HCT116 (cell line): ENCODE results near the gene CACNB1. TPM values are rescaled to one million over a fixed set of nuclear protein-coding genes. Genes with fewer than 3 reads are reported as not detected.

Experiments
- ATAC-seq: fragments of 200-7000 bp; cut with Tn5 transposase; 2 replicates; pipeline ENCODE4 v1.9.1; 2020; ENCODE audit warnings: mild to moderate bottlenecking, moderate library complexity
- BruUV-seq: library from RNA; stranded (reverse); fragments of 400-500 nt; replicated peaks from 2 replicates; lab custom pipeline; 2021; lab: Mats Ljungman, UMichigan
- CTCF ChIA-PET: fragments of 300-600 bp; sonication (Branson Sonifier 250); formaldehyde crosslinking; loops from one replicate; lab custom pipeline; 2021; ENCODE audit warnings: antibody characterized with exemption; lab: Charles Lee
- POLR2A ChIA-PET: fragments of 300-600, 350-600 bp; sonication (Branson Sonifier 250); formaldehyde crosslinking; loops from one replicate; lab custom pipeline; 2021; ENCODE audit warnings: antibody characterized with exemption; lab: Charles Lee
- RAD21 ChIA-PET, 2 experiments: fragments of 300-600 bp; sonication (Branson Sonifier 250); formaldehyde crosslinking; loops; one replicate each; lab custom pipeline; 2023; ENCODE audit warnings: low total read pairs in 2 of 2; ENCODE audit not compliant: uncharacterized antibody in 2 of 2, unreplicated experiment in 2 of 2, low non-redundant PET in 1 of 2; lab: Charles Lee
- DNase-seq: peaks from one replicate; pipeline ENCODE4 v3.0.0-alpha.2; 2010; ENCODE audit warnings: low read depth, low spot score
- H2AFZ ChIP-seq: fragments of 200-600 bp; shearing (Covaris generic), sonication (generic); 2 replicates; pipeline ENCODE4 v1.6.1; 2017; ENCODE audit warnings: low read depth, mixed run types, mixed read lengths, antibody characterized with exemption, low read length; ENCODE audit not compliant: poor library complexity, severe bottlenecking
- H3K27ac ChIP-seq: 2 replicates; pipeline ENCODE4 v1.5.1; 2012; ENCODE audit warnings: low read depth, low read length
- H3K27me3 ChIP-seq: fragments of 200-600 bp; sonication (generic); 2 replicates; pipeline ENCODE4 v1.6.1; 2016; ENCODE audit warnings: mixed run types, low read length, mixed read lengths; ENCODE audit not compliant: insufficient read depth
- H3K36me3 ChIP-seq, 2 experiments: fragments of 200-500 bp in 1 of 2; fragments of 200-600 bp in 1 of 2; sonication (Bioruptor generic) in 1 of 2; sonication (generic) in 1 of 2; 2 replicates each; pipeline versions ENCODE4 v1.5.1 to v1.6.1; 2014 to 2016; ENCODE audit warnings: low read length in 2 of 2, inconsistent platforms in 1 of 2, mixed read lengths in 1 of 2, mixed run types in 1 of 2; ENCODE audit not compliant: insufficient read depth in 2 of 2, control insufficient read depth in 1 of 2
- H3K4me1 ChIP-seq, 2 experiments: fragments of 200-600 bp in 1 of 2; sonication (generic) in 1 of 2; 2 replicates each; pipeline versions ENCODE4 v1.5.1 to v1.6.1; 2012 to 2017; ENCODE audit warnings: low read length in 2 of 2, inconsistent platforms in 1 of 2, mild to moderate bottlenecking in 1 of 2, mixed read lengths in 1 of 2, mixed run types in 1 of 2, moderate library complexity in 1 of 2; ENCODE audit not compliant: insufficient read depth in 2 of 2, control insufficient read depth in 1 of 2
- H3K4me2 ChIP-seq: fragments of 200-600 bp; sonication (generic); 2 replicates; pipeline ENCODE4 v1.6.1; 2017; ENCODE audit warnings: mixed run types, low read length, mixed read lengths
- H3K4me3 ChIP-seq, 2 experiments: fragments of 200-600 bp in 1 of 2; sonication (generic) in 1 of 2; replicated peaks in 1 of 2; 2 replicates each; pipeline ENCODE4 v1.5.1; 2011 to 2016; ENCODE audit warnings: low read length in 2 of 2, control low read depth in 1 of 2, low read depth in 1 of 2, mild to moderate bottlenecking in 1 of 2, mixed read lengths in 1 of 2, mixed run types in 1 of 2
- H3K79me2 ChIP-seq: fragments of 200-600 bp; sonication (generic); 2 replicates; pipeline ENCODE4 v1.6.1; 2017; ENCODE audit warnings: mild to moderate bottlenecking, mixed run types, low read length, moderate library complexity, mixed read lengths; ENCODE audit not compliant: insufficient read depth
- H3K9ac ChIP-seq: fragments of 200-600 bp; sonication (generic); 2 replicates; pipeline ENCODE4 v1.6.1; 2016; ENCODE audit warnings: low read length, mixed read lengths
- H3K9me2 ChIP-seq: fragments of 200-600 bp; sonication (generic), shearing (Covaris generic); 2 replicates; pipeline ENCODE4 v1.6.1; 2017; ENCODE audit warnings: mixed run types, mild to moderate bottlenecking, moderate library complexity; ENCODE audit not compliant: insufficient read depth
- H3K9me3 ChIP-seq, 2 experiments: fragments of 200-500 bp in 1 of 2; fragments of 200-600 bp in 1 of 2; sonication (Bioruptor generic) in 1 of 2; sonication (generic) in 1 of 2; 2 replicates each; pipeline ENCODE4 v1.6.1; 2014 to 2017; ENCODE audit warnings: low read length in 2 of 2, mixed read lengths in 2 of 2, inconsistent platforms in 1 of 2, low read depth in 1 of 2, mild to moderate bottlenecking in 1 of 2, mixed run types in 1 of 2, moderate library complexity in 1 of 2; ENCODE audit not compliant: control insufficient read depth in 1 of 2, insufficient read depth in 1 of 2
- H4K20me1 ChIP-seq: fragments of 200-600 bp; sonication (generic), shearing (Covaris generic); 2 replicates; pipeline ENCODE4 v1.6.1; 2017; ENCODE audit warnings: mixed run types, mild to moderate bottlenecking, moderate library complexity; ENCODE audit not compliant: insufficient read depth
- CBX3 ChIP-seq: IDR thresholded peaks from 2 replicates; pipeline ENCODE4 v1.6.1; 2012; ENCODE audit warnings: low read depth
- ELF1 ChIP-seq: IDR thresholded peaks from 2 replicates; pipeline ENCODE4 v1.6.1; 2012; ENCODE audit warnings: low read depth, borderline replicate concordance
- EZH2 ChIP-seq: fragments of 200-600 bp; sonication (generic); IDR thresholded peaks from 2 replicates; pipeline ENCODE4 v1.6.1; 2017; ENCODE audit warnings: antibody characterized with exemption, mixed run types
- EZH2phosphoT487 ChIP-seq: fragments of 200-600 bp; IDR thresholded peaks from 2 replicates; pipeline ENCODE4 v1.6.1; 2018; ENCODE audit warnings: antibody characterized with exemption, borderline replicate concordance
- FOSL1 ChIP-seq: IDR thresholded peaks from 2 replicates; pipeline ENCODE4 v1.6.1; 2012; ENCODE audit warnings: low read depth
- JUND ChIP-seq: IDR thresholded peaks from 2 replicates; pipeline ENCODE4 v1.6.1; 2012
- POLR2A ChIP-seq: IDR thresholded peaks from 2 replicates; pipeline ENCODE4 v1.7.0; 2011; ENCODE audit warnings: borderline replicate concordance; ENCODE audit not compliant: insufficient read depth, insufficient read length; ENCODE audit errors: extremely low read depth
- POLR2AphosphoS5 ChIP-seq: IDR thresholded peaks from 2 replicates; pipeline ENCODE4 v1.6.1; 2011; ENCODE audit warnings: mild to moderate bottlenecking, low read depth, low read length, moderate library complexity
- RAD21 ChIP-seq: IDR thresholded peaks from 2 replicates; pipeline ENCODE4 v1.6.1; 2012; ENCODE audit warnings: low read depth, mild to moderate bottlenecking
- SP1 ChIP-seq: IDR thresholded peaks from 2 replicates; pipeline ENCODE4 v1.6.1; 2012; ENCODE audit warnings: low read depth
- SRF ChIP-seq: IDR thresholded peaks from 2 replicates; pipeline ENCODE4 v1.6.1; 2012; ENCODE audit warnings: low read depth
- TCF7L2 ChIP-seq: IDR thresholded peaks from 2 replicates; pipeline ENCODE4 v1.7.0; 2011; ENCODE audit warnings: borderline replicate concordance, inconsistent platforms; ENCODE audit not compliant: insufficient read depth, insufficient read length; ENCODE audit errors: extremely low read depth
- ZFX ChIP-seq: fragments of 450-650 bp; IDR thresholded peaks from 2 replicates; pipeline ENCODE4 v1.6.1; 2017
- ZNF274 ChIP-seq: fragments of 200-500 bp; sonication (Bioruptor generic); IDR thresholded peaks from 2 replicates; pipeline ENCODE4 v1.6.1; 2014; ENCODE audit warnings: mild to moderate bottlenecking, low read depth, low read length, inconsistent platforms
- intact Hi-C: fragments of 100-400 bp; cut with micrococcal nuclease; formaldehyde crosslinking; loops from 2 replicates; pipeline ENCODE4 v1.10.0; 2022
- total RNA-seq: library from RNA; stranded (reverse); gene quantifications from one replicate; pipeline ENCODE4 v1.2.1, GENCODE V29; 2021; ENCODE audit not compliant: unreplicated experiment
- TF ChIP-seq, protein P1 (sequence below), 3 experiments: fragments of 200-600 bp in 1 of 3; sonication (generic) in 1 of 3; IDR thresholded peaks in 2 of 3; conservative IDR thresholded peaks in 1 of 3; 2 replicates each; pipeline ENCODE4 v1.5.1; 2012 to 2017; ENCODE audit warnings: low read depth in 2 of 3, low read length in 2 of 3, antibody characterized with exemption in 1 of 3, borderline replicate concordance in 1 of 3, control low read depth in 1 of 3, mild to moderate bottlenecking in 1 of 3, mixed read lengths in 1 of 3, mixed run types in 1 of 3, moderate library complexity in 1 of 3; ENCODE audit not compliant: insufficient read depth in 1 of 3
- TF ChIP-seq, protein P2 (sequence below): IDR thresholded peaks from 2 replicates; pipeline ENCODE4 v1.6.1; 2012
- TF ChIP-seq, protein P3 (sequence below): IDR thresholded peaks from 2 replicates; pipeline ENCODE4 v1.6.1; 2012; ENCODE audit warnings: low read depth

CACNB1 gene
- total RNA-seq, 1 experiment from 2014 or later: 13.0 TPM

DNA sequence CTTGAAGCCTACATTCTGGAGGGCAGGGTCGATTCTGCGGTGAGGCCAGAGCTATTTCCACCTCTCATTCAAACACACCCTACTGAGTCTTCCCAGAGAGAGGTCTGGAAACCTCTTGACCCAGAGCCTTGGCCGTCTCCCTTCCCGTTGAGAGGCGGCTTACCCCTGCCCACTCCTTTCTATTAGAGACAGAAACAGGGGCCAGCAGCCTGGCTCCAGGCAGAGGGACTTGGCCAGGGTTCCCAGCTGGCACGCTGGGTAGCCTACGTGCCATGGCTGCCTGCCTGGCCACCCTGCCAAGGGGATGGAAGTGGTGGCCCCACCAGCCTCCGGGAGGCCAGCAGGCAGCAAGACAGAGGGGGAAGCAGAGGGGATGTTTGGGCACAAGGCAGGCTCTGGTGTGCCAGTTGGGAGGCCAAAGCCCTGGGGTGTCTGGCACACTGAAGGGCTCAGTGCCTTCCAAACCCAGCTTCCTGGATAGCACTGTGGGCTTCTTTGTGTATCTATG is 22.2 kb upstream of the CACNB1 start (continued):
- TF ChIP-seq SRF (no peak), POLR2A (no peak)
- TF ChIP-seq, protein P1, sequence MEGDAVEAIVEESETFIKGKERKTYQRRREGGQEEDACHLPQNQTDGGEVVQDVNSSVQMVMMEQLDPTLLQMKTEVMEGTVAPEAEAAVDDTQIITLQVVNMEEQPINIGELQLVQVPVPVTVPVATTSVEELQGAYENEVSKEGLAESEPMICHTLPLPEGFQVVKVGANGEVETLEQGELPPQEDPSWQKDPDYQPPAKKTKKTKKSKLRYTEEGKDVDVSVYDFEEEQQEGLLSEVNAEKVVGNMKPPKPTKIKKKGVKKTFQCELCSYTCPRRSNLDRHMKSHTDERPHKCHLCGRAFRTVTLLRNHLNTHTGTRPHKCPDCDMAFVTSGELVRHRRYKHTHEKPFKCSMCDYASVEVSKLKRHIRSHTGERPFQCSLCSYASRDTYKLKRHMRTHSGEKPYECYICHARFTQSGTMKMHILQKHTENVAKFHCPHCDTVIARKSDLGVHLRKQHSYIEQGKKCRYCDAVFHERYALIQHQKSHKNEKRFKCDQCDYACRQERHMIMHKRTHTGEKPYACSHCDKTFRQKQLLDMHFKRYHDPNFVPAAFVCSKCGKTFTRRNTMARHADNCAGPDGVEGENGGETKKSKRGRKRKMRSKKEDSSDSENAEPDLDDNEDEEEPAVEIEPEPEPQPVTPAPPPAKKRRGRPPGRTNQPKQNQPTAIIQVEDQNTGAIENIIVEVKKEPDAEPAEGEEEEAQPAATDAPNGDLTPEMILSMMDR (IDR thresholded peaks at IDR 0.05 in 2 of 3, conservative IDR thresholded peaks at IDR 0.05 in 1 of 3; ENCODE audit: borderline replicate concordance in 1 of 3, insufficient read depth in 1 of 3, low read depth in 2 of 3, low read length in 2 of 3): no peak
- TF ChIP-seq, all 23 proteins: peak for 0

GRCh38 chr17:39218906-39219305 is 21.4 kb upstream of the CACNB1 start:
- ChIA-PET POLR2A (interaction anchor here (0.5 kb wide), 1 partner anchor 21 kb away, joined by 3 read pairs; the partner anchor contains the start of gene CACNB1), CTCF (interaction anchor here (1.2 to 2.0 kb wide), 3 partner anchors 13 to 17 kb away, joined by 3 to 7 read pairs (median 5); no protein-coding TSS in a partner anchor), RAD21 (no interaction called here)
- intact Hi-C loops: no loop called here
- Histone ChIP-seq H3K9me2 (no peaks in the 10 kb centered on the region), H3K9me3 (no peaks in the 10 kb centered on the region), H3K36me3 (no peaks in the 10 kb centered on the region), H3K27me3 (no peaks in the 10 kb centered on the region), H3K4me1 (peaks cover 11 to 12% of the 10 kb centered on the region in 2 experiments), H2AFZ (no peak overlapping the region), H4K20me1 (no peaks in the 10 kb centered on the region), H3K4me2 (no peak overlapping the region), H3K9ac (no peak overlapping the region), H3K27ac (no peak overlapping the region), H3K4me3 (no peak overlapping the region)
- DNase-seq (no peak), ATAC-seq (no peak)
- BruUV-seq: no TSS peak
- TF ChIP-seq CBX3 (no peak), SP1 (no peak), SRF (no peak), TCF7L2 (no peak), JUND (no peak), ZFX (no peak), FOSL1 (no peak), EZH2phosphoT487 (no peak), ELF1 (no peak), EZH2 (no peak), POLR2AphosphoS5 (no peak), ZNF274 (no peak), RAD21 (no peak)
- TF ChIP-seq, protein P2, sequence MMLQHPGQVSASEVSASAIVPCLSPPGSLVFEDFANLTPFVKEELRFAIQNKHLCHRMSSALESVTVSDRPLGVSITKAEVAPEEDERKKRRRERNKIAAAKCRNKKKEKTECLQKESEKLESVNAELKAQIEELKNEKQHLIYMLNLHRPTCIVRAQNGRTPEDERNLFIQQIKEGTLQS: no peak
- TF ChIP-seq, protein P3, sequence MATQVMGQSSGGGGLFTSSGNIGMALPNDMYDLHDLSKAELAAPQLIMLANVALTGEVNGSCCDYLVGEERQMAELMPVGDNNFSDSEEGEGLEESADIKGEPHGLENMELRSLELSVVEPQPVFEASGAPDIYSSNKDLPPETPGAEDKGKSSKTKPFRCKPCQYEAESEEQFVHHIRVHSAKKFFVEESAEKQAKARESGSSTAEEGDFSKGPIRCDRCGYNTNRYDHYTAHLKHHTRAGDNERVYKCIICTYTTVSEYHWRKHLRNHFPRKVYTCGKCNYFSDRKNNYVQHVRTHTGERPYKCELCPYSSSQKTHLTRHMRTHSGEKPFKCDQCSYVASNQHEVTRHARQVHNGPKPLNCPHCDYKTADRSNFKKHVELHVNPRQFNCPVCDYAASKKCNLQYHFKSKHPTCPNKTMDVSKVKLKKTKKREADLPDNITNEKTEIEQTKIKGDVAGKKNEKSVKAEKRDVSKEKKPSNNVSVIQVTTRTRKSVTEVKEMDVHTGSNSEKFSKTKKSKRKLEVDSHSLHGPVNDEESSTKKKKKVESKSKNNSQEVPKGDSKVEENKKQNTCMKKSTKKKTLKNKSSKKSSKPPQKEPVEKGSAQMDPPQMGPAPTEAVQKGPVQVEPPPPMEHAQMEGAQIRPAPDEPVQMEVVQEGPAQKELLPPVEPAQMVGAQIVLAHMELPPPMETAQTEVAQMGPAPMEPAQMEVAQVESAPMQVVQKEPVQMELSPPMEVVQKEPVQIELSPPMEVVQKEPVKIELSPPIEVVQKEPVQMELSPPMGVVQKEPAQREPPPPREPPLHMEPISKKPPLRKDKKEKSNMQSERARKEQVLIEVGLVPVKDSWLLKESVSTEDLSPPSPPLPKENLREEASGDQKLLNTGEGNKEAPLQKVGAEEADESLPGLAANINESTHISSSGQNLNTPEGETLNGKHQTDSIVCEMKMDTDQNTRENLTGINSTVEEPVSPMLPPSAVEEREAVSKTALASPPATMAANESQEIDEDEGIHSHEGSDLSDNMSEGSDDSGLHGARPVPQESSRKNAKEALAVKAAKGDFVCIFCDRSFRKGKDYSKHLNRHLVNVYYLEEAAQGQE: no peak
- TF ChIP-seq, protein P1 (IDR thresholded peaks at IDR 0.05 in 2 of 3, conservative IDR thresholded peaks at IDR 0.05 in 1 of 3; ENCODE audit: borderline replicate concordance in 1 of 3, insufficient read depth in 1 of 3, low read depth in 2 of 3, low read length in 2 of 3): no peak
- TF ChIP-seq, all 23 proteins: peak for 0
- H3K79me2 ChIP-seq: no peaks in the 10 kb centered on the region
